Measurements from ENCODE around the gene SMAD7. TPM values are rescaled to one million over a fixed set of nuclear protein-coding genes. Genes with fewer than 3 reads are reported as not detected.

Gene SMAD7
- total RNA-seq, 1 donor from 2014 or later, result 14.7 TPM

GRCh38 chr18:48988508-48989303 lies 37.9 kb upstream of the SMAD7 start:
- no peak for DNase-seq (ENCODE audit: low spot score in 2 of 2)
- no peak for FAIRE-seq

- DNase-seq (ENCODE audit: low spot score in 2 of 2) (no peak), FAIRE-seq (no peak)
Measured at GRCh38 chr18:48987821-48988220, 37.1 kb upstream of the SMAD7 start.

DNA sequence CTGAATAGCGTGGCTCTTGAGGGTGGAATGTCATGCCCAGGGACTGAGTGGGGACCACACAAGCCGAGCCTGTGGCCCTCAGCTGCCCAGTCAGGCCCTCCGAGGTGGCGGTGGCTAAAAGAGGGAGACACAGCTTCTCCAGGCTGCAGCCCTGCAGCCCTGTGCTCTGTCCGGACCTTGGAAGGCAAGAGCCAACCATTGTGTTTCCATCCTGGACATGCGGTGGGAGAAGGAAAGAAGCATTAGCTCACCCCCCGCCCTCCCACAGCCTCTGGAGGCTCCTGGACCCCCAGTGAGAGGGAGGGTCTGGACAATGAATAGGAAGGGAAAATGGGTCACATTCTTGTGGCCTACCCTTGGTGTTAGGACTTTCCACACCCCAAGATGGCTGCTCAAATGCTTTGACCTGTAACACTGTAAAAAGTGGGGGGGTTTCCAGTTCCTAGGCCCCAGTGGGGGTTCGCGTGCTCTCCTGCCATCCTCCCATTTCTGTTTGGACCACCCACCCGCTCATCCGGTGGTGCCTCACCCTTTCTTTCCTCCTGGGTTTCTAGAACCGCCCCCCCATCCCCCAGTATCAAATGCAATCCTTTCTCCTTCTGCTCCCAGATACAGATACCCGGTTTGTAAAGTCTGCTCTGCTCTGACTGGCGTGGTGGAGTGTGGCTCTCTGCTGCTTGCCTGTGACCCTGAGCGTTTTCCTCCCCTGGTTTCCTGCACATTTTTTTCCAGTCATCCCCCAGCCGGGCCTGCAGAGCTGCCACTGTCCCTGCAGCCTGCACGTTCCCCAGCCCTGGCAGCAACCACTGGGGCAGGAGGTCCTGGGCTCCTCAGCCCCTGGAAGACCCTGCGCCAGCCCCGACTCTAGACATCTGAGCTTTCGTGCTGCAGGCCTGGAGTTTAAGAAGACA lies 36.3 kb upstream of the SMAD7 start:
- FAIRE-seq (no peak), DNase-seq (ENCODE audit: low spot score in 2 of 2) (no peak)

GRCh38 chr18:48985161-48985560 lies 34.4 kb upstream of the SMAD7 start:
- no peak for FAIRE-seq
- DNase-seq (ENCODE audit: low spot score in 2 of 2), result no peak

GRCh38 chr18:48983793-48984437 lies 33.1 kb upstream of the SMAD7 start:
- no peak for DNase-seq (ENCODE audit: low spot score in 2 of 2)
- no peak for FAIRE-seq

DNA sequence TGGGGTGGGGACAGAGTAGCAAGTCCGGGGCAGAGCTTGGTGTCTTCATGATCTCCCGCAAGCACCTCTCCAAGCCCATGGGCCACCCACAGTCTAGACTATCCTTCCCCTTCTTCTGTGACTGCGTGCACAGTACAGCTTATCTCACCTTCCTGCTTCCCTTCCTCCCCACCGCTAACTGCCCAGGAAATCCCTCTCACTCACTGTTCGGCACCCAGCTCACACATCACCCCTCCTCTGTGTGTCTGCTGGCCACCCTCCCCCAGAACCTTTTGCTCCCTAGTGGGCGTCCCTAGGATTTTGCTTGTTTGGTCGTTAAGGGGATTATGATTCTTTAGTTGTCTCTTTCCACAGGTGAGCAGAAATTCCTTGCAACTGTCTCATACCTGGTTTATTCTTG lies 31.5 kb upstream of the SMAD7 start:
- DNase-seq (ENCODE audit: low spot score in 2 of 2) (no peak), FAIRE-seq (no peak)

- DNase-seq (ENCODE audit: low spot score in 2 of 2), result no peak
- no peak for FAIRE-seq
Measured at GRCh38 chr18:48979944-48980890, 29.5 kb upstream of the SMAD7 start.

DNA sequence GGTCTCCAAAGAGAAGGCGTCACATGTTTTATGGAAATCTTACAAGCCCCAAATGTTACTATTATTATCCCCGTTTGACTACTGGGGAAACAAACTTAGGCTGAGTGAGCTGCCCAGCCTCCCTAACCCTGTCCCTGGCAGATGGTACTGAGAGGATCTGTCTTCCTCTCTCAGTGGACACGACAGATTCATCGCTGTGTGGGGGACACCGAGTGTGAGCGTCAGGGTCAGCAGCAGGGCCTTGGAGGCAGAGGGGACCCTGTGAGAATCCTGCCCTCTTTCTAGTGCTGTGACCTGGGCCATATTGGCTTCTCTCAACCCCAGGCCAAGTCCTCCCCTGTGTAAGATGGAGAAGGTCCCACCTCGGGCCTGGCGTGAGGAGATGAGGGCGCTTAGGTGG lies 27.1 kb upstream of the SMAD7 start:
- no peak for DNase-seq (ENCODE audit: low spot score in 2 of 2)
- FAIRE-seq, result no peak

DNA sequence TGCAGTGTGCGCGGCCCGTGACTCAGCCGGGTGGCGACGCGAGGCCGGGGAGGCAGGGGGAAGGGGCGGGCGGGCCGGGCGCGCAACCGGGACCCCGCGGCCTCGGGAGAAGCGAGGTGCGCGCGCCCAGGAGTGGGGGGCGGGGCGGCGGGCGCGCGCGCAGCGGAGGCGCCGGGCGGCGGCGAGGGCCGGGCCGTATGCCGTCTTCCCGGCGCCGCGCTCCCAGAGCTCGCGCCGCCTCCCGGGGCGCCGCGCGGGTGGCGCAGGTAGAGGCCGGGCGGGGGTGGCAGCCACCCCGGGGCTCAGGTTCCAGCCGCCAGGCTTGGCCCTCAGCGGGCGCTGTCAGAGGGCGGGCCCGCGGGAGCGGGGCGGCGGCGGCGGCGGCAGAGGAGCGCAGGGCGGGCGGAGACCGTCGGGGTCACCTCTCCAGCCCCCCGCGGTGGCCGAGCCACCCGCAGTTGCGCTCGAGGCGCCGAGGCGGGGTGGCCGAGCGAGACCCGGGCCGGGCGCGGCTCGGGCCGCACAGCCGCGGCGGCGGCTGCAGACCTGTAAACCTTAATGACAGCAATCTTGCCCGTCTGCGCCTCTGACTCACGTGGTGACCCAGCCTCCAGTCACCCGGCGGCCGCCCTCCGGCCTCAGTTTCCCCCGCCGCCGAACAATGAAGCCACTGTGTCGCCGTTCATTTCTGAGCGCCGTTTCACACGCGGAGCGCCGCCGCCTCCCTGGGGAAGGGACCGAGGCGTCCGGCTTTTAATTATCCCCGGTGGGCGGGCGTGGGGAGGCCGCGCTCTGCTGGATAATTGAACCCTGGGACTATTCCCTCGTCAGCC lies 25.3 kb upstream of the SMAD7 start:
- FAIRE-seq, result no peak
- peak; percentile 85 to 86 for DNase-seq (ENCODE audit: low spot score in 2 of 2)

- DNase-seq (ENCODE audit: low spot score in 2 of 2), result peak in 1 of 2 donors; percentile 44
- FAIRE-seq, result no peak
Measured at GRCh38 chr18:48975120-48975816, 24.5 kb upstream of the SMAD7 start.

- DNase-seq (ENCODE audit: low spot score in 2 of 2) (peak in 1 of 2 donors; percentile 44), FAIRE-seq (no peak)
Measured at GRCh38 chr18:48974304-48975119, 23.7 kb upstream of the SMAD7 start.

DNA sequence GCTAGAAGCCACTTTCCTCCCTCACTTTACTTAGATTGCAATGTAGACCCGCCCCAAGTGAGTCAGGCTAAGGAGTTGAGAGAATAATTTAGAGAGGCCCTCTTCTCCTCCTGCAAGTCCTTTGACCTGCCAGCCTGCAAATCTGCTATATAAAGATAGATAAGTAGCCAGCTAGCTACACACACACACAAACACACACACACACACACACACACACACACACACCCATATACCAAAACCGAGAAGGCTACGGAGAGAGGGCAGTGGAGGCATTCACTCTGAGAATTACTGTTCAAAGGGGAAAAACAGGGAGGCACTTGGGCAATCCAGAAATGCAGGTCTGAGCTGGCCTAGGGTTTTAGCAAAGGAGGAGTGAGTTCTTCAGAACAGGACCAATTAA lies 23.0 kb upstream of the SMAD7 start:
- DNase-seq (ENCODE audit: low spot score in 2 of 2) (no peak), FAIRE-seq (no peak)

- FAIRE-seq (no peak), DNase-seq (ENCODE audit: low spot score in 2 of 2) (no peak)
Measured at GRCh38 chr18:48968412-48969215, 17.8 kb upstream of the SMAD7 start.

- FAIRE-seq, result no peak
Measured at GRCh38 chr18:48967545-48967944, 16.8 kb upstream of the SMAD7 start.

DNA sequence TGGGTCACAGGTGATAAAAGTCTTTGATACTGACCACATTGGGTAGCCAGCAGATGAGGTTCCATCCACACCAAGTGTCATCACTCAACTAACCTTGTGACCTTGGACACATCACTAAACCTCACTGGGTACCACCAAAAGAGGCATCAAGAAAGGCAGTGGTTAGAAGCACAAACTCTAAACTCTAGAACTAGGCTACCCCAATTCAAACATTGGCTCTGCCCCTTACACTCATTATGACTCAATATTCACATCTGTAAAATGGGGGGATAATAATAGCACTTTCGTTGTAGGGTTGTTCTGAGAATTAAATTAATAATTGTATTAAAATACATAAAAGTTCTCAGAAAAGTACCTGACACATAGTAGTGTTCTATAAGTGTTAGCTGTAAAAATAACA lies 15.8 kb upstream of the SMAD7 start:
- FAIRE-seq, result no peak

More at GRCh38 chr18:48967545-48967944, 16.8 kb upstream of the SMAD7 start:
- no peak for DNase-seq (ENCODE audit: low spot score in 2 of 2)

DNA sequence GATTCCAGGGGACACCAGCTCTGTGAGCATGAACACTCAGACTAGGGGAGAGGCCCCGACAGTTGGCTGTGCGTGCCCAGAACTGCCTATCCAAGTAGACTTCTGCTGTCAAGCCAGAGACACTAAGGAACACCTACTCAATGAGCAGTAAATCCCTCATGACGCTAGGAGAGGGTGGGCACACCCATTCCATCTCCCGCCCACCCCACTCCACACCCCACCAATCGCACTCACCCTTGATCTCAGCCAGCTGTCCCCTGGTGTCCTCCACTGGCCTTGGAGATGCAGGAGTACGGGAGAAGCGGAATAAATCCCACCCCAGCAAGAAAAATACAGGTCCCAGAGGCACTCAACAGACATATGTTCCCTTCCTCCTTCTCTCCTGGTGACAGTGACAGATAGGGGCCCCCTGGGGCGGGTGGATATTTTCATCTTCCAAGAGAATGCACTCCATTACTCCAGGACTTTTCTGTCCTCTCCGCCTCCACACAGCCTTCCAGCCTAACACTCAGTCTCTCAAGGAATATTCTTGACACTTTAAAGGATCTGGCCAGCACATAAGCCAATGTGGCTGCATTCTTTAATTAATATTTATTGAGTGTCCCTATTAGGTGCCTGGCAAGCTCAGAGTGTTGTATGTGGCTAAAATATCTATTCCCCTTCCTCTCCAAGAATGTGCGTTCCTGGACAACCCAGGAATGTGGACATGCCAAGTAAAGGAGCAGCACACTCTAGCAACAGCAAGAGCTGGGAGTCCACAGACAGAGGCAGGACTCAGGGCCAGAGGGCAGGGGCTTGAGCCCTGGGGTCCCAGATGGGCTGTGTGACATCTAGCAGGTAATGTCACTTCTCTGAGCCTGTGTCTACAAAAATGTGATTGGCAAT lies 13.1 kb upstream of the SMAD7 start:
- FAIRE-seq (no peak), DNase-seq (ENCODE audit: low spot score in 2 of 2) (no peak)

More for the DNA sequence above, 15.8 kb upstream of the SMAD7 start:
- DNase-seq (ENCODE audit: low spot score in 2 of 2), result no peak

Data from frontal cortex (tissue), 4 donors.